Raji (cell line): ENCODE measurements around the gene CHRNA4.

ENCODE experiments used
- POLR2A ChIP-seq: IDR thresholded peaks from 2 replicates; pipeline ENCODE4 v1.6.1; 2011; ENCODE audit warnings: low read depth, low read length, control low read depth; ENCODE audit not compliant: insufficient read depth

The CHRNA4 gene

DNA sequence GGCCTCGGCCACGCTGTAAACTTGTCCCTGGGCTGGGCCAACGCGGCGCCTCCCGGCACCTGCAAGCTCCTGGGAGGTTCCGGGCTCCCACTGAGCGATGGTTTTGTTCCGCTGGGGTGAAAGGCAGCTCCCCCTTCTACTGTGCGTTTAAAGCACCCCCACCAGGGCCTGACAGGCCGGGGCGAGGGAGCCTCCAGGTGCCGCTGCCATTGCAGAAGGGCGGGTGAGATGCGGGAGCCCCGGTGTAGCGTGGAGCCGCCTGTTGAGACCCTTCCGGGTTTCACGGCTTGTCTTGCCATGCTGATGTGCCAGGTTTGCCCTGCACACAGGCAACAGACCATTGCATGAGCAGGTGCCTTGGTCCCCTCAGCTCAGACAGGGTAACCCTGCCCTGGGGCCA is 65.3 kb downstream of the CHRNA4 start:
- no peak for TF ChIP-seq POLR2A

GRCh38 chr20:63295422-63295821 is 65.7 kb downstream of the CHRNA4 start:
- no peak for TF ChIP-seq POLR2A

- no peak for TF ChIP-seq POLR2A
Observed at GRCh38 chr20:63295018-63295417, 66.1 kb downstream of the CHRNA4 start.

DNA sequence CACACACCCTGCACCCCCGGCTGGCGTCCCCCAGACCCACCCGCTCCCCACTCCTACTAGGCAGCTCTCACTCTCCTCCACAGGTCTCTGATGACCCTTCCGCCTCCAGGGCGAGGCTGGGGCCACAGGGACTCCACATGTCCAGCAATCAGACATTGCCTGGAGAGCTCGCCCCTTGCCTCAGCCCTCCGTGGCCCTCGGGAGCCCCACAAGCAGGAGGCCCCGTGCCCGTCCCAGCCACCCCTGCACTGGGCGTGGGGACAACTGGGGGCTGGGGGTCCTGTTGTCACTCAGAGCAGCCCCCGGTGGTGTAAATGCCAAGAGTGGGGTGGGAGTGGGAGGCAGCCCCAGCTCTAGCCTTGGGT is 66.6 kb downstream of the CHRNA4 start:
- no peak for TF ChIP-seq POLR2A

GRCh38 chr20:63293871-63294535 is 67.1 kb downstream of the CHRNA4 start:
- no peak for TF ChIP-seq POLR2A

DNA sequence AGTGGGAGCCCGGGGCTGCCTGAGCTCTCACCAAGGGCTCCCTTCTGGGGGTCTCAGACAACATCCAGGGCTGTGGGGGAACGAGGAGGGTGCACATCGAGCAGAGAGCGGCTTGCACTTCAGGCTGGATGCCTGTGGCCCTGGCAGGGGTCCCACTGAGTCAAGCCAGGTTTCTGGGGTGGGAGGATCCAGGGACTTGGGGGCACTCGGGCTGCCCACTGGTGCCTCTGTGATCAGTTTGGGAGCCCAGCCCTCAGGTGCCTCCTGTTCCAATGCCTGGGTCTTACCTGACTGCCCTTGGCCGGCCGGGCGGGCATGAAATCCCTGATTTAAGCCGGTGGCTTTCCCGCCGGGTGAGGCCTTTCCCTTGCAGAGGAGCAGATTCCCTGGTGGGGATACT is 67.7 kb downstream of the CHRNA4 start:
- TF ChIP-seq POLR2A: no peak
